HEK293 (cell line): ENCODE measurements around the gene PTPN6.

Source experiments
- CTCF ChIA-PET: fragments of 350-600 bp; formaldehyde crosslinking; extraction: SDS; loops from one replicate; lab custom pipeline; 2021; ENCODE audit warnings: antibody characterized with exemption; lab: Yijun Ruan, JAX
- POLR2A ChIA-PET: fragments of 300-600 bp; formaldehyde crosslinking; extraction: SDS; loops from one replicate; lab custom pipeline; 2020; ENCODE audit warnings: antibody characterized with exemption, inconsistent platforms; lab: Yijun Ruan, JAX
- H3K27ac ChIP-seq: fragments of 200-500 bp; sonication (Bioruptor generic); 2 replicates; pipeline ENCODE4 v1.5.1; 2014; ENCODE audit warnings: low read depth, low read length, control low read depth, inconsistent platforms; ENCODE audit errors: extremely low read depth
- H3K36me3 ChIP-seq, 2 experiments: fragments of 200-500 bp in 1 of 2; sonication (Bioruptor generic) in 1 of 2; 1 replicate in 1 of 2; 2 replicates in 1 of 2; pipeline ENCODE4 v1.5.1; 2014 to 2017; ENCODE audit warnings: inconsistent platforms in 2 of 2, low read length in 2 of 2; ENCODE audit not compliant: control insufficient read depth in 2 of 2, insufficient read depth in 1 of 2
- H3K4me1 ChIP-seq: fragments of 200-500 bp; sonication (Bioruptor generic); 2 replicates; pipeline ENCODE4 v1.5.1; 2014; ENCODE audit warnings: mild to moderate bottlenecking, low read length, inconsistent platforms; ENCODE audit not compliant: control insufficient read depth, insufficient read depth
- H3K4me3 ChIP-seq: 2 replicates; pipeline ENCODE4 v1.5.1; 2011; ENCODE audit warnings: low read depth, mild to moderate bottlenecking, control low read depth, low read length, moderate library complexity
- H3K9me3 ChIP-seq: fragments of 200-500 bp; sonication (Bioruptor generic); 2 replicates; pipeline ENCODE4 v1.5.1; 2014; ENCODE audit warnings: low read depth, low read length, inconsistent platforms; ENCODE audit not compliant: control insufficient read depth, insufficient read depth
- EGR2 ChIP-seq: fragments of 450-650 bp; formaldehyde crosslinking; IDR thresholded peaks from 2 replicates; pipeline ENCODE4 v1.5.1; 2016; ENCODE audit warnings: low read depth, missing biosample characterization, missing genetic modification characterization
- KLF7 ChIP-seq: fragments of 450-650 bp; formaldehyde crosslinking; IDR thresholded peaks from 2 replicates; pipeline ENCODE4 v1.5.1; 2016; ENCODE audit warnings: missing biosample characterization, missing genetic modification characterization, borderline replicate concordance
- YY2 ChIP-seq: fragments of 450-650 bp; formaldehyde crosslinking; IDR thresholded peaks from 2 replicates; pipeline ENCODE4 v1.5.1; 2016; ENCODE audit warnings: missing biosample characterization, missing genetic modification characterization
- ZEB2 ChIP-seq: fragments of 450-650 bp; formaldehyde crosslinking; IDR thresholded peaks from 2 replicates; pipeline ENCODE4 v1.5.1; 2016; ENCODE audit warnings: missing biosample characterization, missing genetic modification characterization
- ZNF138 ChIP-seq: fragments of 450-650 bp; formaldehyde crosslinking; IDR thresholded peaks from 2 replicates; pipeline ENCODE4 v1.5.1; 2016; ENCODE audit warnings: missing biosample characterization, missing genetic modification characterization, borderline replicate concordance
- ZNF155 ChIP-seq: fragments of 450-650 bp; formaldehyde crosslinking; IDR thresholded peaks from 2 replicates; pipeline ENCODE4 v1.5.1; 2016; ENCODE audit warnings: missing biosample characterization, missing genetic modification characterization
- ZNF248 ChIP-seq: fragments of 450-650 bp; formaldehyde crosslinking; IDR thresholded peaks from 2 replicates; pipeline ENCODE4 v1.5.1; 2017; ENCODE audit warnings: missing biosample characterization, missing genetic modification characterization
- ZNF311 ChIP-seq: fragments of 450-650 bp; formaldehyde crosslinking; IDR thresholded peaks from 2 replicates; pipeline ENCODE4 v1.5.1; 2017; ENCODE audit warnings: missing biosample characterization, missing genetic modification characterization, borderline replicate concordance
- ZNF501 ChIP-seq: fragments of 450-650 bp; formaldehyde crosslinking; IDR thresholded peaks from 2 replicates; pipeline ENCODE4 v1.5.1; 2016; ENCODE audit warnings: missing biosample characterization, missing genetic modification characterization
- ZNF600 ChIP-seq: fragments of 450-650 bp; formaldehyde crosslinking; IDR thresholded peaks from 2 replicates; pipeline ENCODE4 v1.5.1; 2016; ENCODE audit warnings: missing biosample characterization, missing genetic modification characterization
- ZNF76 ChIP-seq: fragments of 450-650 bp; formaldehyde crosslinking; IDR thresholded peaks from 2 replicates; pipeline ENCODE4; 2016; ENCODE audit warnings: low read depth, missing biosample characterization, missing genetic modification characterization, borderline replicate concordance
- ZNF777 ChIP-seq: fragments of 450-650 bp; formaldehyde crosslinking; IDR thresholded peaks from 2 replicates; pipeline ENCODE4 v1.5.1; 2017; ENCODE audit warnings: missing biosample characterization, missing genetic modification characterization, borderline replicate concordance
- ZNF785 ChIP-seq: fragments of 450-650 bp; formaldehyde crosslinking; IDR thresholded peaks from 2 replicates; pipeline ENCODE4 v1.5.1; 2016; ENCODE audit warnings: missing biosample characterization, missing genetic modification characterization
- TF ChIP-seq, protein P1 (sequence below): fragments of 450-650 bp; formaldehyde crosslinking; IDR thresholded peaks from 2 replicates; pipeline ENCODE4 v1.5.1; 2016; ENCODE audit warnings: missing biosample characterization, missing genetic modification characterization
- TF ChIP-seq, protein P2 (sequence below): fragments of 450-650 bp; formaldehyde crosslinking; IDR thresholded peaks from 2 replicates; pipeline ENCODE4 v1.5.1; 2016; ENCODE audit warnings: missing biosample characterization, missing genetic modification characterization
- TF ChIP-seq, protein P3 (sequence below): fragments of 450-650 bp; formaldehyde crosslinking; IDR thresholded peaks from 2 replicates; pipeline ENCODE4 v1.5.1; 2017; ENCODE audit warnings: missing biosample characterization, missing genetic modification characterization
- TF ChIP-seq, protein P4 (sequence below): sonication (generic); formaldehyde crosslinking; IDR thresholded peaks from 2 replicates; pipeline ENCODE4 v1.8.1; 2022; ENCODE audit warnings: mild to moderate bottlenecking, moderate library complexity, missing genetic modification reagents
- TF ChIP-seq, protein P5 (sequence below): fragments of 450-650 bp; formaldehyde crosslinking; IDR thresholded peaks from 2 replicates; pipeline ENCODE4 v1.5.1; 2016; ENCODE audit warnings: missing biosample characterization, missing genetic modification characterization, low read depth

Gene PTPN6

DNA sequence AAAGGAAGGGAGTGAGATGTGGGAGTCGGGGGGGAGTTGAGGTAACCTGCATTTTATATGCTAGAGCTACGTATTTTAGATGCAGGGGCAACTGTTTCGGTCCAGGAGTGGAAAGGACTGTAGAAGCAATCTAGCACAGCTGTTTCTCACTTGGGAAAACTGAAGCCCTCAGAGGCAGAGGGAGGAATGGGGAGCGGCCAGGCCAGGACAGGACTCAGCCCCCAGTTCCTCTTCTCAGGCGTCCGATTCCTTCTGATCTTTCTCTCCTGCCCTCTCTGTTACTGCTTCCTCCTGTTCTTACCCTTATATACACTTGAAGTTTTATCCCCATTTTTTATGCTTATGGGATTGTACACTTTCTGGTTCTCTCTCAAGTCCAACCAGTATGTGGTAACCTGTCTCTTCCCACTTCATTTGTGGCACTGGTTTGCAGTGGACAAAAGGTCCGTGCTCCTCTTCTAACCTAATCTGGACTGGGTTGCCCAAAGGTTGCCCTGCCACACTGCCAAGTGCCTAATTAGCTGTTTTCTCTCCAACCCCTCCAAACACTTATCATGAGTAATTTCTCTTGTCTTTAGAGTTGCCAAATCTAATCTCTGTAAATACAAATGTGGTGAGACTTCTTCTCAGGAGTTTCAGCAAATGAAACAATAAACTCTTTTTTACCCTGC is 50.9 kb downstream of the PTPN6 start (continued):
- TF ChIP-seq, protein P1, sequence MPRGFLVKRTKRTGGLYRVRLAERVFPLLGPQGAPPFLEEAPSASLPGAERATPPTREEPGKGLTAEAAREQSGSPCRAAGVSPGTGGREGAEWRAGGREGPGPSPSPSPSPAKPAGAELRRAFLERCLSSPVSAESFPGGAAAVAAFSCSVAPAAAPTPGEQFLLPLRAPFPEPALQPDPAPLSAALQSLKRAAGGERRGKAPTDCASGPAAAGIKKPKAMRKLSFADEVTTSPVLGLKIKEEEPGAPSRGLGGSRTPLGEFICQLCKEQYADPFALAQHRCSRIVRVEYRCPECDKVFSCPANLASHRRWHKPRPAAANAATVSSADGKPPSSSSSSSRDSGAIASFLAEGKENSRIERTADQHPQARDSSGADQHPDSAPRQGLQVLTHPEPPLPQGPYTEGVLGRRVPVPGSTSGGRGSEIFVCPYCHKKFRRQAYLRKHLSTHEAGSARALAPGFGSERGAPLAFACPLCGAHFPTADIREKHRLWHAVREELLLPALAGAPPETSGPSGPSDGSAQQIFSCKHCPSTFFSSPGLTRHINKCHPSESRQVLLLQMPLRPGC (tag by site-specific recombination): no peak
- TF ChIP-seq ZNF785 (tag by site-specific recombination): no peak
- no peak for TF ChIP-seq ZNF777 (tag by site-specific recombination)
- no peak for TF ChIP-seq ZNF311 (tag by site-specific recombination)
- no peak for TF ChIP-seq KLF7 (tag by site-specific recombination)
- TF ChIP-seq EGR2 (tag by site-specific recombination): no peak

GRCh38 chr12:7004287-7004803 is 53.2 kb downstream of the PTPN6 start:
- Histone ChIP-seq H3K27ac (no peak overlapping the region), H3K36me3 (peaks cover under 1 to 4% of the 10 kb centered on the region in 2 experiments; a peak in 2 of 3 replicates), H3K4me3 (no peak overlapping the region), H3K4me1 (no peaks in the 10 kb centered on the region; the same call in 1 of the 2 replicates), H3K9me3 (no peaks in the 10 kb centered on the region)
- TF ChIP-seq, protein P2, sequence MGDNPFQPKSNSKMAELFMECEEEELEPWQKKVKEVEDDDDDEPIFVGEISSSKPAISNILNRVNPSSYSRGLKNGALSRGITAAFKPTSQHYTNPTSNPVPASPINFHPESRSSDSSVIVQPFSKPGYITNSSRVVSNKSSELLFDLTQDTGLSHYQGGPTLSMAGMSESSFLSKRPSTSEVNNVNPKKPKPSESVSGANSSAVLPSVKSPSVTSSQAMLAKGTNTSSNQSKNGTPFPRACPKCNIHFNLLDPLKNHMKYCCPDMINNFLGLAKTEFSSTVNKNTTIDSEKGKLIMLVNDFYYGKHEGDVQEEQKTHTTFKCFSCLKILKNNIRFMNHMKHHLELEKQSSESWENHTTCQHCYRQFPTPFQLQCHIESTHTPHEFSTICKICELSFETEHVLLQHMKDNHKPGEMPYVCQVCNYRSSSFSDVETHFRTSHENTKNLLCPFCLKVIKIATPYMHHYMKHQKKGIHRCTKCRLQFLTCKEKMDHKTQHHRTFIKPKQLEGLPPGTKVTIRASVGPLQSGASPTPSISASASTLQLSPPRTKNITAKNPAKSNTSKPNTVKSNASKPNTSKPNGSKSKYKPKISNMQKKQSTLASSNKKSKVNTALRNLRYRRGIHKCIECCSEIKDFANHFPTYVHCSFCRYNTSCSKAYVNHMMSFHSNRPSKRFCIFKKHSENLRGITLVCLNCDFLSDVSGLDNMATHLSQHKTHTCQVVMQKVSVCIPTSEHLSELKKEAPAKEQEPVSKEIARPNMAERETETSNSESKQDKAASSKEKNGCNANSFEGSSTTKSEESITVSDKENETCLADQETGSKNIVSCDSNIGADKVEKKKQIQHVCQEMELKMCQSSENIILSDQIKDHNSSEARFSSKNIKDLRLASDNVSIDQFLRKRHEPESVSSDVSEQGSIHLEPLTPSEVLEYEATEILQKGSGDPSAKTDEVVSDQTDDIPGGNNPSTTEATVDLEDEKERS (tag by site-specific recombination): no peak
- TF ChIP-seq ZNF155 (tag by site-specific recombination): no peak
- TF ChIP-seq ZNF248 (tag by site-specific recombination): no peak
- POLR2A ChIA-PET: no interaction called here
- CTCF ChIA-PET: interaction anchor here (0.6 kb wide), 1 partner anchor 8 kb away, joined by 3 read pairs; no protein-coding TSS in a partner anchor

DNA sequence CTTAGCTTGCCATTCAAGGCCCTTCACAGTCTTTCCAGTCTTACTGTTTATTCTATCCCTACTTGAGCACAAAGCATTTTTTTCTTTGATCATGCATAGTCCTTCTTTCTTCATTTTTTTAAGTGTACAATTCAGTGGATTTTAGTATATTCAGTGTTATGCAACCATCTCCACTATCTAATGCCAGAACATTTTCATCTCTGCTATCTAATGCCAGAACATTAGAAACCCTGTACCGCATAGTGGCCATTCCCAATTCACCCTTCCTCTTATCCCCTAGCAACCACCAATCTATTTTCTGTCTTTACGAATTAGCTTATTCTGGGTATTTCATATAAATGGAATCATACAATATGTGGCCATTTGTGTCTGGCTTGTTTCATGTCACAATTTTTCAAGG is 53.7 kb downstream of the PTPN6 start:
- peaks cover 0 to 4% of the 10 kb centered on the region in 2 experiments; a peak in 1 of 3 replicates for H3K36me3 ChIP-seq
- TF ChIP-seq ZNF600 (tag by site-specific recombination): peak; percentile 85
- no peak for TF ChIP-seq ZNF501 (tag by site-specific recombination)
- TF ChIP-seq, all 188 proteins: peak for 1
- ChIA-PET POLR2A (no interaction called here), CTCF (interaction anchor here (0.6 kb wide), 1 partner anchor 8 kb away, joined by 3 read pairs; no protein-coding TSS in a partner anchor)
- no peaks in the 10 kb centered on the region for H3K9me3 ChIP-seq
- H3K4me3 ChIP-seq: no peak overlapping the region
- H3K4me1 ChIP-seq: no peaks in the 10 kb centered on the region; the same call in 1 of the 2 replicates
- no peak overlapping the region for H3K27ac ChIP-seq

- Histone ChIP-seq H3K4me1 (no peaks in the 10 kb centered on the region; the same call in 1 of the 2 replicates), H3K36me3 (peaks cover 0 to 4% of the 10 kb centered on the region in 2 experiments; a peak in 1 of 3 replicates), H3K4me3 (no peak overlapping the region), H3K9me3 (no peaks in the 10 kb centered on the region), H3K27ac (no peak overlapping the region)
- ChIA-PET CTCF (interaction anchor here (0.6 to 1.3 kb wide), 2 partner anchors 34 to 139 kb away, joined by 3 to 4 read pairs; no protein-coding TSS in a partner anchor), POLR2A (interaction anchor here (1.6 kb wide), 1 partner anchor 27 kb away, joined by 6 read pairs; no protein-coding TSS in a partner anchor)
- no peak for TF ChIP-seq YY2 (tag by site-specific recombination)
- TF ChIP-seq ZNF76: no peak
- no peak for TF ChIP-seq ZNF138 (tag by site-specific recombination)
- TF ChIP-seq, protein P3, sequence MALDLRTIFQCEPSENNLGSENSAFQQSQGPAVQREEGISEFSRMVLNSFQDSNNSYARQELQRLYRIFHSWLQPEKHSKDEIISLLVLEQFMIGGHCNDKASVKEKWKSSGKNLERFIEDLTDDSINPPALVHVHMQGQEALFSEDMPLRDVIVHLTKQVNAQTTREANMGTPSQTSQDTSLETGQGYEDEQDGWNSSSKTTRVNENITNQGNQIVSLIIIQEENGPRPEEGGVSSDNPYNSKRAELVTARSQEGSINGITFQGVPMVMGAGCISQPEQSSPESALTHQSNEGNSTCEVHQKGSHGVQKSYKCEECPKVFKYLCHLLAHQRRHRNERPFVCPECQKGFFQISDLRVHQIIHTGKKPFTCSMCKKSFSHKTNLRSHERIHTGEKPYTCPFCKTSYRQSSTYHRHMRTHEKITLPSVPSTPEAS (tag by site-specific recombination): no peak
- TF ChIP-seq, protein P4, sequence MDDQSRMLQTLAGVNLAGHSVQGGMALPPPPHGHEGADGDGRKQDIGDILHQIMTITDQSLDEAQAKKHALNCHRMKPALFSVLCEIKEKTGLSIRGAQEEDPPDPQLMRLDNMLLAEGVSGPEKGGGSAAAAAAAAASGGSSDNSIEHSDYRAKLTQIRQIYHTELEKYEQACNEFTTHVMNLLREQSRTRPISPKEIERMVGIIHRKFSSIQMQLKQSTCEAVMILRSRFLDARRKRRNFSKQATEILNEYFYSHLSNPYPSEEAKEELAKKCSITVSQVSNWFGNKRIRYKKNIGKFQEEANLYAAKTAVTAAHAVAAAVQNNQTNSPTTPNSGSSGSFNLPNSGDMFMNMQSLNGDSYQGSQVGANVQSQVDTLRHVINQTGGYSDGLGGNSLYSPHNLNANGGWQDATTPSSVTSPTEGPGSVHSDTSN (CRISPR knock-in tag): no peak
- TF ChIP-seq, protein P5, sequence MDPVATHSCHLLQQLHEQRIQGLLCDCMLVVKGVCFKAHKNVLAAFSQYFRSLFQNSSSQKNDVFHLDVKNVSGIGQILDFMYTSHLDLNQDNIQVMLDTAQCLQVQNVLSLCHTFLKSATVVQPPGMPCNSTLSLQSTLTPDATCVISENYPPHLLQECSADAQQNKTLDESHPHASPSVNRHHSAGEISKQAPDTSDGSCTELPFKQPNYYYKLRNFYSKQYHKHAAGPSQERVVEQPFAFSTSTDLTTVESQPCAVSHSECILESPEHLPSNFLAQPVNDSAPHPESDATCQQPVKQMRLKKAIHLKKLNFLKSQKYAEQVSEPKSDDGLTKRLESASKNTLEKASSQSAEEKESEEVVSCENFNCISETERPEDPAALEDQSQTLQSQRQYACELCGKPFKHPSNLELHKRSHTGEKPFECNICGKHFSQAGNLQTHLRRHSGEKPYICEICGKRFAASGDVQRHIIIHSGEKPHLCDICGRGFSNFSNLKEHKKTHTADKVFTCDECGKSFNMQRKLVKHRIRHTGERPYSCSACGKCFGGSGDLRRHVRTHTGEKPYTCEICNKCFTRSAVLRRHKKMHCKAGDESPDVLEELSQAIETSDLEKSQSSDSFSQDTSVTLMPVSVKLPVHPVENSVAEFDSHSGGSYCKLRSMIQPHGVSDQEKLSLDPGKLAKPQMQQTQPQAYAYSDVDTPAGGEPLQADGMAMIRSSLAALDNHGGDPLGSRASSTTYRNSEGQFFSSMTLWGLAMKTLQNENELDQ (tag by site-specific recombination): no peak
- TF ChIP-seq ZEB2: no peak
Measured at GRCh38 chr12:7005311-7005710, 54.2 kb downstream of the PTPN6 start.
